T-helper 17 cell (primary cell): ENCODE measurements around the gene ACTL10. TPM values are rescaled to one million over a fixed set of nuclear protein-coding genes. Genes with fewer than 3 reads are reported as not detected.

ENCODE experiments used
- ATAC-seq: fragments of 150-1000 bp; cut with Tn5 transposase; 2 replicates; pipeline ENCODE4 v1.10.0; 2021; ENCODE audit warnings: mild to moderate bottlenecking, moderate library complexity
- DNase-seq, 3 donors: peaks; one replicate each; pipeline versions ENCODE4 v3.0.0 to v3.0.0-alpha.2; 2020 to 2021
- H3K9me3 ChIP-seq: one replicate; pipeline ENCODE4 v1.7.0; 2013; ENCODE audit warnings: low read length, mild to moderate bottlenecking; ENCODE audit not compliant: control insufficient read depth, poor library complexity, severe bottlenecking
- H3K27ac Mint-ChIP-seq: one replicate; pipeline ENCODE4 v1.8.0; 2022; ENCODE audit warnings: mild to moderate bottlenecking, moderate library complexity, mixed read lengths
- H3K27me3 Mint-ChIP-seq: one replicate; pipeline ENCODE4 v1.8.0; 2022; ENCODE audit warnings: mixed read lengths
- H3K36me3 Mint-ChIP-seq: one replicate; pipeline ENCODE4 v1.8.0; 2022; ENCODE audit warnings: low read depth, mixed read lengths
- H3K4me1 Mint-ChIP-seq: one replicate; pipeline ENCODE4 v1.8.0; 2022; ENCODE audit warnings: mild to moderate bottlenecking, mixed read lengths
- H3K4me3 Mint-ChIP-seq: one replicate; pipeline ENCODE4 v1.8.0; 2022; ENCODE audit warnings: mild to moderate bottlenecking, moderate library complexity, mixed read lengths
- total RNA-seq, 4 donors: library from RNA in 2 of 4; stranded (reverse) in 2 of 4; gene quantifications; one replicate each; pipeline ENCODE4 v1.2.3 and lab custom pipeline; 2022 to 2026

ACTL10 gene
- total RNA-seq, 2 donors from 2014 or later: 0.89 to 1.2 TPM

- H3K9me3 ChIP-seq: no peaks in the 10 kb centered on the region
- Mint-ChIP-seq H3K27ac (peak overlapping the region; percentile 90), H3K36me3 (peaks cover 2% of the 10 kb centered on the region), H3K4me3 (peak overlapping the region; percentile 90), H3K4me1 (peaks cover 24% of the 10 kb centered on the region), H3K27me3 (no peaks in the 10 kb centered on the region)
- ATAC-seq (peak; percentile 62), DNase-seq (peak; percentile 44 to 81 (median 75))
These were observed 3.3 kb upstream of the ACTL10 start for GRCh38 chr20:33663161-33664084.

- no peak for DNase-seq
- no peak for ATAC-seq
- Mint-ChIP-seq H3K27ac (peak overlapping the region; percentile 90), H3K27me3 (no peaks in the 10 kb centered on the region), H3K36me3 (peaks cover 2% of the 10 kb centered on the region), H3K4me3 (peak overlapping the region; percentile 90), H3K4me1 (peaks cover 25% of the 10 kb centered on the region)
- no peaks in the 10 kb centered on the region for H3K9me3 ChIP-seq
These were observed 2.5 kb upstream of the ACTL10 start for GRCh38 chr20:33664085-33664761.

- H3K9me3 ChIP-seq: no peaks in the 10 kb centered on the region
- peaks cover 25% of the 10 kb centered on the region for H3K4me1 Mint-ChIP-seq
- H3K27ac Mint-ChIP-seq: peak overlapping the region; percentile 90
- peaks cover 2% of the 10 kb centered on the region for H3K36me3 Mint-ChIP-seq
- peak overlapping the region; percentile 90 for H3K4me3 Mint-ChIP-seq
- no peak for ATAC-seq
- no peaks in the 10 kb centered on the region for H3K27me3 Mint-ChIP-seq
- DNase-seq: no peak
These were observed 2.0 kb upstream of the ACTL10 start for GRCh38 chr20:33664762-33665144.

GRCh38 chr20:33667245-33667675 is 517 bp downstream of the ACTL10 start:
- peak; percentile 20 for ATAC-seq
- H3K27ac Mint-ChIP-seq: peak overlapping the region; percentile 90
- H3K4me3 Mint-ChIP-seq: peak overlapping the region; percentile 100
- no peaks in the 10 kb centered on the region for H3K27me3 Mint-ChIP-seq
- no peaks in the 10 kb centered on the region for H3K9me3 ChIP-seq
- H3K36me3 Mint-ChIP-seq: peaks cover 2% of the 10 kb centered on the region
- peaks cover 30% of the 10 kb centered on the region for H3K4me1 Mint-ChIP-seq
- DNase-seq: peak in 2 of 3 donors; percentile 42 to 44

GRCh38 chr20:33667676-33668465 is 1.1 kb downstream of the ACTL10 start:
- Mint-ChIP-seq H3K36me3 (peaks cover 2% of the 10 kb centered on the region), H3K4me1 (peaks cover 29% of the 10 kb centered on the region), H3K4me3 (peak overlapping the region; percentile 100), H3K27me3 (no peaks in the 10 kb centered on the region), H3K27ac (peak overlapping the region; percentile 4)
- DNase-seq: peak; percentile 69 to 75 (median 73)
- no peaks in the 10 kb centered on the region for H3K9me3 ChIP-seq
- peak; percentile 71 for ATAC-seq

GRCh38 chr20:33668466-33669155 is 1.9 kb downstream of the ACTL10 start:
- ATAC-seq (no peak), DNase-seq (no peak)
- Mint-ChIP-seq H3K27me3 (no peaks in the 10 kb centered on the region), H3K4me3 (peak overlapping the region; percentile 100), H3K4me1 (peaks cover 35% of the 10 kb centered on the region), H3K36me3 (peaks cover 2% of the 10 kb centered on the region), H3K27ac (peak overlapping the region; percentile 4)
- no peaks in the 10 kb centered on the region for H3K9me3 ChIP-seq

GRCh38 chr20:33669224-33669623 is 2.5 kb downstream of the ACTL10 start:
- no peak overlapping the region for H3K4me3 Mint-ChIP-seq
- H3K4me1 Mint-ChIP-seq: peaks cover 37% of the 10 kb centered on the region
- no peaks in the 10 kb centered on the region for H3K9me3 ChIP-seq
- H3K36me3 Mint-ChIP-seq: peaks cover 2% of the 10 kb centered on the region
- no peaks in the 10 kb centered on the region for H3K27me3 Mint-ChIP-seq
- no peak for ATAC-seq
- no peak for DNase-seq
- H3K27ac Mint-ChIP-seq: peak overlapping the region; percentile 88

- H3K9me3 ChIP-seq: no peaks in the 10 kb centered on the region
- ATAC-seq (no peak), DNase-seq (no peak)
- Mint-ChIP-seq H3K27ac (peak overlapping the region; percentile 88), H3K36me3 (peaks cover 2% of the 10 kb centered on the region), H3K4me1 (peaks cover 34% of the 10 kb centered on the region), H3K27me3 (no peaks in the 10 kb centered on the region), H3K4me3 (no peak overlapping the region)
These were observed 3.3 kb downstream of the ACTL10 start for GRCh38 chr20:33669873-33670640.

GRCh38 chr20:33670715-33671499 is 4.2 kb downstream of the ACTL10 start:
- H3K27me3 Mint-ChIP-seq: no peaks in the 10 kb centered on the region
- no peaks in the 10 kb centered on the region for H3K9me3 ChIP-seq
- peaks cover 2% of the 10 kb centered on the region for H3K36me3 Mint-ChIP-seq
- peak overlapping the region; percentile 88 for H3K27ac Mint-ChIP-seq
- H3K4me3 Mint-ChIP-seq: peak overlapping the region; percentile 36
- no peak for ATAC-seq
- H3K4me1 Mint-ChIP-seq: peaks cover 32% of the 10 kb centered on the region
- DNase-seq: no peak

- ATAC-seq (no peak), DNase-seq (no peak)
- H3K9me3 ChIP-seq: no peaks in the 10 kb centered on the region
- H3K4me3 Mint-ChIP-seq: no peak overlapping the region
- peak overlapping the region; percentile 88 for H3K27ac Mint-ChIP-seq
- H3K27me3 Mint-ChIP-seq: no peaks in the 10 kb centered on the region
- peaks cover 26% of the 10 kb centered on the region for H3K4me1 Mint-ChIP-seq
- H3K36me3 Mint-ChIP-seq: peaks cover under 1% of the 10 kb centered on the region
These were observed 5.0 kb downstream of the ACTL10 start for GRCh38 chr20:33671573-33672288.
